ENCODE results near the gene DGKH.

- no peak for TF ChIP-seq CTCF (IDR thresholded peaks at IDR 0.05)
- TF ChIP-seq POLR2A (IDR thresholded peaks at IDR 0.05), result no peak
- no peak for TF ChIP-seq POLR2AphosphoS5 (IDR thresholded peaks at IDR 0.05)
Measured at GRCh38 chr13:42153199-42154113, 105.0 kb downstream of the DGKH start.

Measured in gastroesophageal sphincter (tissue), 3 donors.